Cardiac fibroblast (primary cell): ENCODE results near the gene CLIP1.

Source experiments
- DNase-seq, 2 donors: peaks; one replicate each; pipeline versions ENCODE4 v3.0.0 to v3.0.0-alpha.2; 2010; ENCODE audit warnings: low read depth in 2 of 2
- H3K4me3 ChIP-seq, 2 donors: replicated peaks in 1 of 2; 1 replicate in 1 of 2; 2 replicates in 1 of 2; pipeline ENCODE4 v1.5.1; 2011; ENCODE audit warnings: low read depth in 2 of 2, low read length in 2 of 2, mild to moderate bottlenecking in 2 of 2, moderate library complexity in 1 of 2
- TF ChIP-seq, protein P1 (sequence below): IDR thresholded peaks from one replicate; pipeline ENCODE4 v1.5.1; 2011; ENCODE audit warnings: low read depth, mild to moderate bottlenecking, low read length, inconsistent platforms

Gene CLIP1

GRCh38 chr12:122459211-122459610 is 36.7 kb upstream of the CLIP1 start:
- DNase-seq: no peak
- TF ChIP-seq, protein P1, sequence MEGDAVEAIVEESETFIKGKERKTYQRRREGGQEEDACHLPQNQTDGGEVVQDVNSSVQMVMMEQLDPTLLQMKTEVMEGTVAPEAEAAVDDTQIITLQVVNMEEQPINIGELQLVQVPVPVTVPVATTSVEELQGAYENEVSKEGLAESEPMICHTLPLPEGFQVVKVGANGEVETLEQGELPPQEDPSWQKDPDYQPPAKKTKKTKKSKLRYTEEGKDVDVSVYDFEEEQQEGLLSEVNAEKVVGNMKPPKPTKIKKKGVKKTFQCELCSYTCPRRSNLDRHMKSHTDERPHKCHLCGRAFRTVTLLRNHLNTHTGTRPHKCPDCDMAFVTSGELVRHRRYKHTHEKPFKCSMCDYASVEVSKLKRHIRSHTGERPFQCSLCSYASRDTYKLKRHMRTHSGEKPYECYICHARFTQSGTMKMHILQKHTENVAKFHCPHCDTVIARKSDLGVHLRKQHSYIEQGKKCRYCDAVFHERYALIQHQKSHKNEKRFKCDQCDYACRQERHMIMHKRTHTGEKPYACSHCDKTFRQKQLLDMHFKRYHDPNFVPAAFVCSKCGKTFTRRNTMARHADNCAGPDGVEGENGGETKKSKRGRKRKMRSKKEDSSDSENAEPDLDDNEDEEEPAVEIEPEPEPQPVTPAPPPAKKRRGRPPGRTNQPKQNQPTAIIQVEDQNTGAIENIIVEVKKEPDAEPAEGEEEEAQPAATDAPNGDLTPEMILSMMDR: no peak
- H3K4me3 ChIP-seq: no peak overlapping the region

GRCh38 chr12:122458105-122459035 is 35.9 kb upstream of the CLIP1 start:
- DNase-seq: no peak
- TF ChIP-seq, protein P1: no peak

GRCh38 chr12:122457627-122458026 is 35.2 kb upstream of the CLIP1 start:
- H3K4me3 ChIP-seq: no peak overlapping the region
- TF ChIP-seq, protein P1: no peak
- no peak for DNase-seq

More at GRCh38 chr12:122458105-122459035, 35.9 kb upstream of the CLIP1 start:
- no peak overlapping the region for H3K4me3 ChIP-seq

GRCh38 chr12:122454739-122455138 is 32.3 kb upstream of the CLIP1 start:
- H3K4me3 ChIP-seq: no peak overlapping the region
- TF ChIP-seq, protein P1: no peak
- no peak for DNase-seq

DNA sequence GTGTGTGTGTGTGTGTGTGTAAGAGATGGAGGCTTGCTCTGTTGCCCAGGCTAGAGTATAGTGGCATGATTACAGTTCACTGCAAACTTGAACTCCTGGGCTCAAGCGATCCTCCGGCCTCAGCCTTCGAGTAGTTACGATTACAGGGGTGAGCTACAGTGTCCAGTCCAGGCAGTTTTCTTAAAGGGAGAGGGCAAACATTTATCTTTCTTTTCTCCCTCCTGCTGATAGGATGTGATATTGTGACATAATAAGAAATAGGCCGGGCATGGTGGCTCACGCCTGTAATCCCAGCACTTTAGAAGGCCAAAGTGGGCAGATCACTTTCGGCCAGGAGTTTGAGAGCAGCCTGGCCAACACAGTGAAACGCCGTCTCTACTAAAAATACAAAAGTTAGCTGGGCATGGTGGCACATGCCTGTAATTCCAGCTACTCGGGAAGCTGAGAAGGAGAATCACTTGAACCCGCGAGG is 31.8 kb upstream of the CLIP1 start:
- TF ChIP-seq, protein P1: no peak
- no peak overlapping the region for H3K4me3 ChIP-seq

DNA sequence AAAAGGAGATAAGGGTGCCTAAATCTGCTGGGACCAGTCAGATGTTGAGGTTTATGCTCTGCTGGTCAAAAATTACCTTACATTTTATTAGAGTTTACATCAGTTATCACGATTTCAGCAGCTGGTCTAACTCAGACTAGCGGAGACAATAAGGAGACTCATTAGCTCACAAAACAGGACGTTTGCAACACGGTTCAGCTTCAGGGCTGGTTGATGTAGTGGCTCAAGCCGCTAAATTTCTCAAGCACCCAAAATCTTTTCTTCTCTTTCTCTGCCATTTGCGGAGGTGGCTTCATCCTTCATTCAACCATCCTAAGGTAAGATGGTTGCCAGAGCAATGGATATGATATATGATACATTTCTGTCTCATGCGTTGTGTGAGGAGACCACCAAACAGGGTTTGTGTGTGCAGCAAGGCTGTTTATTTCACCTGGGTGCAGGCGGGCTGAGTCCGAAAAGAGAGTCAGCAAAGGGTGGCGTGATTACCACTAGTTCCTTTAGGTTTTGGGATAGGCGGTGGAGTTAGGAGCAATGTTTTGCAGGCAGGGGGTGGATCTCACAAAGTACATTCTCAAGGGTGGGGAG is 30.3 kb upstream of the CLIP1 start:
- no peak overlapping the region for H3K4me3 ChIP-seq
- TF ChIP-seq, protein P1: no peak
- DNase-seq: no peak

More for the DNA sequence above, 31.8 kb upstream of the CLIP1 start:
- no peak for DNase-seq
